GM12878 (cell line): ENCODE data around the gene MSRB2. TPM values are rescaled to one million over a fixed set of nuclear protein-coding genes. Genes with fewer than 3 reads are reported as not detected.

Experiments
- ATAC-seq: fragments of 200-7000 bp; cut with Tn5 transposase; 3 replicates; pipeline ENCODE4 v1.9.1; 2020; ENCODE audit warnings: mild to moderate bottlenecking, moderate library complexity
- BruUV-seq: library from RNA; stranded (reverse); fragments of 400-500 nt; replicated peaks from 2 replicates; lab custom pipeline; 2021; lab: Mats Ljungman, UMichigan
- CTCF ChIA-PET: fragments of 300-600 bp; sonication (Branson Sonifier 250); formaldehyde crosslinking; extraction: SDS; loops from one replicate; lab custom pipeline; 2021; ENCODE audit warnings: inconsistent platforms; lab: Yijun Ruan, JAX
- POLR2A ChIA-PET: fragments of 350-600 bp; formaldehyde crosslinking; extraction: SDS; loops from one replicate; lab custom pipeline; 2021; ENCODE audit warnings: inconsistent platforms; lab: Charles Lee
- RAD21 ChIA-PET: fragments of 300-600 bp; sonication (Branson Sonifier 250); formaldehyde crosslinking; loops from one replicate; lab custom pipeline; 2023; ENCODE audit warnings: antibody characterized with exemption; ENCODE audit not compliant: unreplicated experiment; lab: Charles Lee
- SMC1A ChIA-PET: fragments of 300-600 bp; sonication (Branson Sonifier 250); formaldehyde crosslinking; loops from one replicate; lab custom pipeline; 2023; ENCODE audit not compliant: unreplicated experiment, uncharacterized antibody; lab: Charles Lee
- DNase-seq: peaks from one replicate; pipeline ENCODE4 v3.0.0-alpha.2; 2011; ENCODE audit warnings: low read depth, low spot score
- FAIRE-seq: peaks from 3 replicates; lab custom pipeline; 2011; peaks lifted over from hg19 to GRCh38; lab: Jason Lieb, UNC
- H2AFZ ChIP-seq: 2 replicates; pipeline ENCODE4 v1.6.0; 2011; ENCODE audit warnings: low read depth, low read length, control low read depth; ENCODE audit not compliant: control insufficient read depth
- H3K27ac ChIP-seq: 2 replicates; pipeline ENCODE4 v1.5.1; 2011; ENCODE audit warnings: control low read depth; ENCODE audit not compliant: control insufficient read depth, insufficient read depth
- H3K27me3 ChIP-seq, 2 experiments: replicated peaks in 1 of 2; 2 replicates each; pipeline versions ENCODE4 v1.6.0 to v1.6.1; 2011; ENCODE audit warnings: low read length in 1 of 2; ENCODE audit not compliant: control insufficient read depth in 2 of 2, insufficient read depth in 2 of 2
- H3K36me3 ChIP-seq, 2 experiments: 2 replicates each; pipeline ENCODE4 v1.5.1; 2011; ENCODE audit warnings: low read length in 1 of 2; ENCODE audit not compliant: control insufficient read depth in 2 of 2, insufficient read depth in 2 of 2
- H3K4me1 ChIP-seq: 2 replicates; pipeline ENCODE4 v1.6.1; 2011; ENCODE audit warnings: mild to moderate bottlenecking, low read length, moderate library complexity, mixed read lengths; ENCODE audit not compliant: control insufficient read depth, insufficient read depth
- H3K4me2 ChIP-seq: 2 replicates; pipeline ENCODE4 v1.6.0; 2011; ENCODE audit warnings: control low read depth; ENCODE audit not compliant: control insufficient read depth, insufficient read depth
- H3K4me3 ChIP-seq: fragments of 200-600 bp; sonication (generic); 2 replicates; pipeline ENCODE4 v1.5.1; 2016
- H3K79me2 ChIP-seq: 2 replicates; pipeline ENCODE4 v1.6.0; 2011; ENCODE audit warnings: low read length; ENCODE audit not compliant: control insufficient read depth, insufficient read depth
- H3K9ac ChIP-seq: 2 replicates; pipeline ENCODE4 v1.8.0; 2011; ENCODE audit warnings: low read length, control low read depth, mixed read lengths; ENCODE audit not compliant: control insufficient read depth, insufficient read depth
- H3K9me3 ChIP-seq: replicated peaks from 3 replicates; pipeline ENCODE4 v1.5.1; 2011; ENCODE audit warnings: mild to moderate bottlenecking, low read length; ENCODE audit not compliant: control insufficient read depth, insufficient read depth
- H4K20me1 ChIP-seq: 2 replicates; pipeline ENCODE4 v1.6.0; 2011; ENCODE audit not compliant: control insufficient read depth, insufficient read depth
- ATF7 ChIP-seq: fragments of 450-650 bp; IDR thresholded peaks from 2 replicates; pipeline ENCODE4 v1.6.1; 2016; ENCODE audit warnings: low read depth, mild to moderate bottlenecking
- CREM ChIP-seq: IDR thresholded peaks from 2 replicates; pipeline ENCODE4 v1.6.1; 2014; ENCODE audit warnings: antibody characterized with exemption, low read depth
- E2F8 ChIP-seq: fragments of 450-650 bp; IDR thresholded peaks from 2 replicates; pipeline ENCODE4 v1.6.1; 2018; ENCODE audit warnings: mild to moderate bottlenecking, low read depth, moderate library complexity; ENCODE audit not compliant: partially characterized antibody
- MXI1 ChIP-seq: fragments of 150-350 bp; IDR thresholded peaks from 2 replicates; pipeline ENCODE4 v1.6.1; 2011; ENCODE audit warnings: low read depth, mild to moderate bottlenecking, inconsistent platforms, low read length, improper control_type of control experiment
- NFYB ChIP-seq: IDR thresholded peaks from 2 replicates; pipeline ENCODE4 v1.6.1; 2011; ENCODE audit warnings: low read depth, mild to moderate bottlenecking, low read length, improper control_type of control experiment, moderate library complexity; ENCODE audit not compliant: insufficient read depth
- YY1 ChIP-seq: IDR thresholded peaks from 2 replicates; pipeline ENCODE4 v1.6.1; 2011; ENCODE audit warnings: low read depth, mild to moderate bottlenecking, low read length
- ZBTB11 ChIP-seq: fragments of 450-650 bp; formaldehyde crosslinking; IDR thresholded peaks from 2 replicates; pipeline ENCODE4 v1.5.0; 2022; ENCODE audit warnings: mild to moderate bottlenecking, missing genetic modification characterization
- ZSCAN29 ChIP-seq: fragments of 450-650 bp; IDR thresholded peaks from 2 replicates; pipeline ENCODE4 v1.6.1; 2017; ENCODE audit warnings: mild to moderate bottlenecking, moderate library complexity
- WGBS: methylation state at CpG from one replicate; pipeline ENCODE4 v1.1.6; 2016; ENCODE audit warnings: low lambda C conversion rate; ENCODE audit not compliant: insufficient replicate concordance, insufficient coverage; ENCODE audit errors: missing lambda C conversion rate; 5-methylcytosine and 5-hydroxymethylcytosine counted together
- in situ Hi-C: fragments of 300-500 bp; cut with MboI; formaldehyde crosslinking; loops from 9 replicates; pipeline ENCODE4 v1.14.3; 2018; ENCODE audit warnings: mixed read lengths
- intact Hi-C: fragments of 100-400 bp; cut with micrococcal nuclease; formaldehyde crosslinking; loops from one replicate; pipeline ENCODE4 v1.14.2; 2022; ENCODE audit not compliant: unreplicated experiment
- polyA plus RNA-seq, 11 experiments: library from polyadenylated mRNA; depleted of rRNA in 4 of 11; unstranded in 6 of 11; stranded (reverse) in 5 of 11; fragments of >200 nt; fragmentation: Nextera tagmentation in 4 of 11; fragmentation: Illumina TruSeq in 1 of 11; extraction: Ambion mirVana in 4 of 11; extraction: Trizol in 1 of 11; gene quantifications; 1 replicate in 1 of 11; 2 replicates in 10 of 11; pipeline versions ENCODE4 v1.2.1 to v1.2.3, GENCODE V29; 2011 to 2016; ENCODE audit warnings: inconsistent platforms in 2 of 11, missing spikeins in 2 of 11, low read depth in 1 of 11
- total RNA-seq, 4 experiments: library from RNA; depleted of rRNA in 3 of 4; stranded (reverse); fragments of >200 nt in 3 of 4; fragmentation: Illumina TruSeq in 1 of 4; extraction: Trizol in 1 of 4; gene quantifications; 2 replicates each; pipeline versions ENCODE4 v1.2.1 to v1.2.3, GENCODE V29; 2013 to 2021

Gene MSRB2
- total and polyA plus RNA-seq, 10 of the 15 experiments (the other 5 are each of a cell fraction or from before 2014, with no cell fraction given) = 1.5 to 18.6 (median 6.2) TPM

GRCh38 chr10:23078114-23078513, 17.3 kb upstream of the MSRB2 start:
- no peaks in the 10 kb centered on the region for H4K20me1 ChIP-seq
- SMC1A ChIA-PET = no interaction called here
- no peak overlapping the region for H2AFZ ChIP-seq
- peaks cover 0 to 3% of the 10 kb centered on the region in 2 experiments; a peak in 2 of 4 replicates for H3K27me3 ChIP-seq
- CTCF ChIA-PET = interaction anchor here (1.0 kb wide), 1 partner anchor 88 kb away, joined by 3 read pairs; no protein-coding TSS in a partner anchor
- no peak overlapping the region for H3K4me2 ChIP-seq
- DNase-seq = no peak
- WGBS = 10% methylated on average over 2 of the region's 2 CpGs
- in situ Hi-C loops = no loop called here
- no peak overlapping the region for H3K9ac ChIP-seq
- RAD21 ChIA-PET = no interaction called here
- no peak for FAIRE-seq
- H3K27ac ChIP-seq = no peak overlapping the region
- BruUV-seq = no TSS peak
- no peaks in the 10 kb centered on the region for H3K9me3 ChIP-seq
- no peaks in the 10 kb centered on the region for H3K4me1 ChIP-seq
- TF ChIP-seq MXI1 = no peak
- POLR2A ChIA-PET = no interaction called here
- intact Hi-C loops = loop anchor here (10.0 kb wide), 1 partner anchor 373 kb away; no protein-coding TSS in a partner anchor
- H3K79me2 ChIP-seq = no peaks in the 10 kb centered on the region
- no peak for ATAC-seq
- no peaks in the 10 kb centered on the region for H3K36me3 ChIP-seq
- no peak overlapping the region for H3K4me3 ChIP-seq

GRCh38 chr10:23079700-23080099, 15.7 kb upstream of the MSRB2 start:
- H3K27ac ChIP-seq = no peak overlapping the region
- no TSS peak for BruUV-seq
- H3K27me3 ChIP-seq = peaks cover 0 to 3% of the 10 kb centered on the region in 2 experiments; a peak in 2 of 4 replicates
- intact Hi-C loops = loop anchor here (5.0 to 10.0 kb wide), 2 partner anchors 213 to 375 kb away; no protein-coding TSS in a partner anchor
- no peaks in the 10 kb centered on the region for H4K20me1 ChIP-seq
- FAIRE-seq = no peak
- TF ChIP-seq ZSCAN29 (no peak), CREM (no peak), NFYB (no peak), ATF7 (no peak), E2F8 (no peak), ZBTB11 (CRISPR knock-in tag) (no peak), YY1 (no peak)
- TF ChIP-seq, all 136 proteins: peak for 0
- POLR2A ChIA-PET = no interaction called here
- H3K9ac ChIP-seq = no peak overlapping the region
- DNase-seq = no peak
- H3K4me2 ChIP-seq = no peak overlapping the region
- SMC1A ChIA-PET = no interaction called here
- RAD21 ChIA-PET = no interaction called here
- 53% methylated on average over 4 of the region's 4 CpGs for WGBS
- H3K9me3 ChIP-seq = no peaks in the 10 kb centered on the region
- no peaks in the 10 kb centered on the region for H3K36me3 ChIP-seq
- in situ Hi-C loops = no loop called here
- H3K79me2 ChIP-seq = no peaks in the 10 kb centered on the region
- CTCF ChIA-PET = interaction anchor here (0.8 to 1.8 kb wide), 2 partner anchors 9 to 11 kb away, joined by 3 to 4 read pairs; no protein-coding TSS in a partner anchor
- H3K4me3 ChIP-seq = no peak overlapping the region
- no peak for ATAC-seq
- no peak overlapping the region for H2AFZ ChIP-seq
- H3K4me1 ChIP-seq = no peaks in the 10 kb centered on the region
